DMS114 treated with DMSO at 0.1 percent for 48 hours (cell line): ENCODE results near the gene PRAMEF14.
"Not testable (repeated sequence)": the region's sequence is repeated elsewhere in the genome, so short reads cannot be mapped to it uniquely, and the experiment has no call there.

Experiments used
- DNase-seq: peaks from one replicate; lab custom pipeline; 2025; ENCODE audit not compliant: unreplicated experiment; lab: John Stamatoyannopoulos, UW

Gene PRAMEF14, protein sequence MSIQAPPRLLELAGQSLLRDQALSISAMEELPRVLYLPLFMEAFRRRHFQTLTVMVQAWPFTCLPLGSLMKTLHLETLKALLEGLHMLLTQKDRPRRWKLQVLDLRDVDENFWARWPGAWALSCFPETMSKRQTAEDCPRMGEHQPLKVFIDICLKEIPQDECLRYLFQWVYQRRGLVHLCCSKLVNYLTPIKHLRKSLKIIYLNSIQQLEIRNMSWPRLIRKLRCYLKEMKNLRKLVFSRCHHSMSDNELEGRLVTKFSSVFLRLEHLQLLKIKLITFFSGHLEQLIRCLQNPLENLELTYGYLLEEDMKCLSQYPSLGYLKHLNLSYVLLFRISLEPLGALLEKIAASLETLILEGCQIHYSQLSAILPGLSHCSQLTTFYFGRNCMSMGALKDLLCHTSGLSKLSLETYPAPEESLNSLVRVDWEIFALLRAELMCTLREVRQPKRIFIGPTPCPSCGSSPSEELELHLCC

DNA sequence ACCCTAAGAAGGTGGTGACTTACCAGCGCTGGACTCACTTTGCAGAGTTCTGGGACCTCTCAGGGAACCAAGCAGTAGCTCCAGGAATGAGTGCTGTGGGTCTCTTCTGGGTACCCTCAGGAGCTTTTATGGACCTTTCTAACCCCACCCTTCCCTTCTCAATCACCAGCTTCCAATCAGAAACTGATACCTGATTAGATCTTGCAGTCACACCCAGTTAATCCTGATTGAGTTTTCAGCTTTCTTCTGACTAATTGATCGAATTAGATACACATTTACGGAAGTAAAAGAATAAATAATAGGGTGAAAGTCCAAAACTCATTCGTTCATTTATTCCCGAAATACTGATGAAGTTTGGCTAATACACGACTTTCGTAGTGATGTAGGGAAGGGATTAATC lies at the start of gene PRAMEF14:
Gene PRAMEF14 (minus strand): TSS at position 101 of the 400 bp plus-strand sequence. CDS start 1,820 bp downstream, outside the sequence.
- not testable (repeated sequence) for DNase-seq

GRCh38 chr1:13395311-13395710 lies 48.4 kb upstream of the PRAMEF14 start:
- not testable (repeated sequence) for DNase-seq

DNA sequence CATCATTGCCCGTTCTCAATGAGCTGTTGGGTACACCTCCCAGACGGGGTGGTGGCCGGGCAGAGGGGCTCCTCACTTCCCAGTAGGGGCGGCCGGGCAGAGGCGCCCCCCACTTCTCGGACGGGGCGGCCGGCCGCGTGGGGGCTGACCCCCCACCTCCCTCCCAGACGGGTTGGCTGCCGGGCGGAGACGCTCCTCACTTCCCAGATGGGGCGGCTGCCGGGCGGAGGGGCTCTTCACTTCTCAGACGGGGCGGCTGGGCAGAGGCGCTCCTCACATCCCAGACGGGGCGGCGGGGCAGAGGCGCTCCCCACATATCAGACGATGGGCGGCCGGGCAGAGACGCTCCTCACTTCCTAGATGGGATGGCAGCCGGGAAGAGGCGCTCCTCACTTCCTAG lies 47.8 kb upstream of the PRAMEF14 start:
- DNase-seq: not testable (repeated sequence)

DNA sequence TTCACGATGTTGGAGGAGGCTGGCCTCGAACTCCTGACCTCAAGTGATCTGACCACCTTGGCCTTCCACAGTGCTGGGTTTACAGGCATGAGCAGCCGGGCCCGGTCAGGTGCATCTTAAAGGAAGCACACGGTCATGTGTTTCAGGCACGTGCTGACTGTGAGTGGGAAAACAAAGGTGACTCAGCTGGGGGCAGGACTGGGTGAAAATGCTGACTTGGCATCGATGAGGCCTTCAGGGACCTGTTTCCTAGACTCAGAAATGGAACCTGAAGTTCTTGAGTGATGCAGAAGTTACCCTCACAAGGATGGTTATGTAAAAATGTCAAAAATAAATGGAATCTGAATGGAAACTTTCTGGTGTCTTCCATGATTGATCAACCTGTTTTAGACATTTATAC lies 46.1 kb upstream of the PRAMEF14 start:
- not testable (repeated sequence) for DNase-seq

DNA sequence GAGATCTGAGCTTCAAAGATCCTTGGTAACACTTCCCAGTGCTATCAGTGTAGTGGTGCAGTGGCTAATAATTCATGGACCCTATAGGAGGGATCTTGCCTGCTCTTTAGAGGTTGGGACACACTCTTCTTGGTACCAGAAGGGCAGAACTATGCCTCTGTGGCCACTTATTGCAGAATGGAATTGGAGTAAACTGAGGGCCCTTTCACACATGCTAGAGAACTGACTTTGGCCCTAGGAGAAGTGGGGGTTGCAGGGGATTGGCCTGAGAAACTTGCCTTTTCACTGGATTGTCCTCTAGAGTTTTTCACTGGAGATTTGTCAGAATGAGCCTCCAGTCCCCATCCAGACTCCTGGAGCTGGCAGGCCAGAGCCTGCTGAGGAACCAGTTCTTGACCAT lies 42.4 kb upstream of the PRAMEF14 start, which contains the start of gene PRAMEF17:
Gene PRAMEF17 (plus strand): TSS at position 301 of the 400 bp plus-strand sequence. CDS start 26 bp downstream, at position 327.
- not testable (repeated sequence) for DNase-seq

GRCh38 chr1:13380380-13380779 lies 33.4 kb upstream of the PRAMEF14 start:
- not testable (repeated sequence) for DNase-seq

DNA sequence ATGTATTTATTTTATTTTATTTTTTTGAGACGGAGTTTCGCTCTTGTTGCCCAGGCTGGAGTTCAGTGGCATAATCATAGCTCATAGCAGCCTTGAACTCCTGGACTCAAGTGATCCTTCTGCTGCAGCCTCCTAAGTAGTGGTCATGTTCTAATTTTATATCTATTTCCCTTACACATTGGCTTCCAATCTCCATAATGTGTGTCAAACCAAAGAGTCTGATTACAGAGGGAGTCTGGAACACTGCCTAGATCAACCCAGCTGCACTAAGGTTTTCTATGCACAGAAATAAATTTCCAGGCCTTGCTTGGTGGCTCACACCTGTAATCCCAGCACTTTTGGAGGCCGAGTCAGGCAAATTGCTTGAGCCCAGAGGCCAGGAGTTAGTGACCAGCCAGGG lies 32.0 kb upstream of the PRAMEF14 start:
- not testable (repeated sequence) for DNase-seq

DNA sequence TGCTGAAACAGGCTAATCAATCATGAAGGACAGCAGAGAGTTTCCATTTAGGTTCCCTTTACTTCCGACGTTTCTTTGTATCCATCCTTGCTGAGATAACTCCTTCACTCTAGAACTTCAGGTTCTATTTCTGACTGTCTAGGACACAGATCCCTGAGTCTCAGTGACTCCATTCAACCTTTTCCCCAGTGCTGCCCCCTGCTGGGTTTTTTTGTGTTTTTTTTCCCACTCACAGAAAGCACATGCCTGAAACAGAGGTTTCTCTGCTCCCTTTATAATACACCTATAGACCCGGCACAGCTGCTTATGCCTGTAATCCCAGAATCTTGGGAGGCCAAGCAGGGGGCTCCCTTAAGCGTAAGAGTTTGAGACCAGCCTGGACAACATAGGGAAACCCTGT lies 21.6 kb upstream of the PRAMEF14 start:
- not testable (repeated sequence) for DNase-seq

GRCh38 chr1:13366536-13366935 lies 19.6 kb upstream of the PRAMEF14 start:
- not testable (repeated sequence) for DNase-seq

- not testable (repeated sequence) for DNase-seq
Observed at GRCh38 chr1:13364928-13365327, 18.0 kb upstream of the PRAMEF14 start.

- DNase-seq: not testable (repeated sequence)
Observed at GRCh38 chr1:13362364-13362763, 15.4 kb upstream of the PRAMEF14 start.

DNA sequence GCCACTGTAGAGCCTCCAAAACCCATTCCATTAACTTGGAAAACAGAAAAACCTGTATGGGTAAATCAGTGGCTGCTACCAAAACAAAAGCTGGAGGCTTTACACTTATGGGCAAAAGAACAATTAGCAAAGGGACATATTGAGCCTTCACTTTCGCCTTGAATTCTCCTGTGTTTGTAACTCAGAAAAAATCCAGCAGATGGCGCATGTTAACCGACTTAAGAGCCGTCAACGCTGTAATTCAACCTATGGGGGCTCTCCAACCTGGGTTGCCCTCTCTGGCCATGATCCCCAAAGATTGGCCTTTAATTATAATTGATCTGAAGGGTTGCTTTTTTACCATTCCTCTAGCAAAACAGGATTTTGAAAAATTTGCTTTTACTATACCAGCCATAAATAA lies 9.8 kb upstream of the PRAMEF14 start:
- DNase-seq: peak; percentile 41

DNA sequence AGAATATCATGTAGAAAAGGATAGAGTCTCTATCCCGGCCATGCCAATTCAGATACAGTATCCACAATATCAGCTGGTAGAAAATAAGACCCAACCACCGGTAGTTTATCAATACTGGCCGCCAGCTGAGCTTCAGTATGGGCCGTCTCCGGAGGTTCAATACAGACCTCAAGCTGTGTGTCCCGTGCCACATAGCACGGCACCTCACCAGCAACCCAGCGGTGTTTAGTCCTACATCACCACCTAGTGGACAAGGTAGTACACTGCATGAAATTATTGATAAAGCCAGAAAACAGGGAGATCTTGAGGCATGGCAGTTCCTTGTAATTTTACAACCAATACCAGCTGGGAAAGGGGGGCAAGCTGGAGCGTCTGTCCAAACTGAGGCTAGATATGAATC lies 7.5 kb upstream of the PRAMEF14 start:
- not testable (repeated sequence) for DNase-seq

GRCh38 chr1:13353476-13353875 lies 6.5 kb upstream of the PRAMEF14 start:
- not testable (repeated sequence) for DNase-seq

DNA sequence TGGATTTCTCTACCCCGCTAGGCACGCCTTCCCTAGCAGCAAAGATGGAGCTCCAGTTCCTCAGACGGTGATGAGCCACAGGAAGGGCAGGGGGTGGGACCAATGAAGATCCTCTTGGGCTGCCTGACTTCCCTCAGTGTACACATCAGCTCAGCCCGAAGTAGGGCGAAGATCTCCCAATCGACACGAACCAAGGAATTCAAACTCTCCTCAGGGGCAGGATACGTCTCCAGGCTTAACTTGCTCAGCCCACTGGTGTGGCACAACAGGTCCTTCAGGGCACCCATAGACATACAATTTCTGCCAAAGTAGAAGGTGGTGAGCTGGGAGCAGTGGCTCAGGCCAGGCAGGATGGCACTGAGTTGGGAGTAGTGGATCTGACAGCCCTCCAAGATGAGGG lies 4.4 kb downstream of the PRAMEF14 start:
- DNase-seq: not testable (repeated sequence)

- DNase-seq: not testable (repeated sequence)
Observed at GRCh38 chr1:13315281-13315680, 31.7 kb downstream of the PRAMEF14 start, which contains the start of gene PRAMEF15. TSS of gene PRAMEF15 (plus strand) at chr1:13315581. CDS start at chr1:13318408, 2,827 bp downstream.

GRCh38 chr1:13303239-13303638 lies 43.7 kb downstream of the PRAMEF14 start, which contains the start of gene PRAMEF33:
TSS of gene PRAMEF33 (plus strand) at chr1:13303539. CDS start at chr1:13305955, 2,416 bp downstream.
- not testable (repeated sequence) for DNase-seq

- DNase-seq: not testable (repeated sequence)
Observed at GRCh38 chr1:13302197-13302596, 44.7 kb downstream of the PRAMEF14 start.

- not testable (repeated sequence) for DNase-seq
Observed at GRCh38 chr1:13298699-13299098, 48.2 kb downstream of the PRAMEF14 start.

DNA sequence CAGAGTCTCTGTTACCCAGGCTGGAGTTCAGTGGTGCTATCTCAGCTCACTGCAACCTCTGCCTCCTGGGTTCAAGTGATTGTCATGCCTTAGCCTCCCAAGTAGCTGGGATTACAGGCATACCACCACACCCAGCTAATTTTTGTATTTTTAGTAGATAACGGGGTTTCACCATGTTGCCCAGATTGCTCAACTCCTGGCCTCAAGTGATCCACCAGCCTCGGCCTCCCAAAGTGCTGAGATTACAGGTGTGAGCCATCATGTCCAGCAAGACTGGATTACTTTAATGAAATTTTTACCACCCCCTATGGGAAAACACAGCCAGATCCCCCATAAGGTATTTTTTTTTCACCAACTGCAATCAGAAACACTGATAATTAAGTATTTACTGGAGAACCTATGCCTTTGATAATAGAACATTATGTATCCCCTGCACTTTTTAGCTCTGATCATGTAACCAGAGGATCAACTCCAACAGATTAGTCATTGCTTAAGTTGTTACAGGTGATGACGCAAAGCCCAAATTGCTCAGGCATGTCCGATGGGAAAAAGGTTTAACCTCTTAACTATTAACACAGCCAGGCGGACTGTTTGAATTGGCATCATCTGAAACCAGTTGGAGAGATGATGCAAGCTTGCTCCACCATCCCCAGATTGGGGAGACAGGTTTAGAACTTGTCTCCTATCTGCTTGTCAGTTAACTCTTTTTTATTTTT lies 49.6 kb downstream of the PRAMEF14 start:
- DNase-seq: not testable (repeated sequence)
